Measurements from ENCODE around the gene CLIP2. TPM values are rescaled to one million over a fixed set of nuclear protein-coding genes. Genes with fewer than 3 reads are reported as not detected.

Gene CLIP2
- polyA plus RNA-seq, 1 of the 3 experiments (the other 2 are of a cell fraction): 14.3 TPM

GRCh38 chr7:74345970-74346369 is 56.8 kb downstream of the CLIP2 start:
- peaks cover 0 to 14% of the 10 kb centered on the region in 2 experiments for H3K36me3 ChIP-seq (replicated peaks in 1 of 2; ENCODE audit: control insufficient read depth in 1 of 2, insufficient read depth in 2 of 2, low read length in 1 of 2)
- peaks cover 22% of the 10 kb centered on the region for H4K20me1 ChIP-seq (ENCODE audit: insufficient read depth)
- CTCF ChIA-PET: interaction anchor here (1.2 to 1.4 kb wide), 3 partner anchors 29 to 139 kb away, joined by 3 to 4 read pairs (median 3); no protein-coding TSS in a partner anchor
- DNase-seq: no peak
- no peak overlapping the region for H3K4me3 ChIP-seq (ENCODE audit: low read depth in 2 of 2, low read length in 1 of 2)
- peaks cover 25% of the 10 kb centered on the region for H3F3A ChIP-seq (replicated peaks; ENCODE audit: insufficient read depth)
- 97% methylated on average over 2 of the region's 2 CpGs for WGBS (ENCODE audit: low lambda C conversion rate)
- no peaks in the 10 kb centered on the region for H3K9me3 ChIP-seq
- no peak overlapping the region for H3K9ac ChIP-seq
- H3K9me2 ChIP-seq: no peaks in the 10 kb centered on the region
- H2AFZ ChIP-seq (ENCODE audit: low read depth): no peak overlapping the region
- no peaks in the 10 kb centered on the region for H3K27me3 ChIP-seq (ENCODE audit: insufficient read depth)
- no peak overlapping the region for H3K4me2 ChIP-seq
- POLR2A ChIA-PET: no interaction called here
- no peak overlapping the region for H3K27ac ChIP-seq (ENCODE audit: low read depth in 2 of 2, low read length in 1 of 2)
- peaks cover 47% of the 10 kb centered on the region; the same call in 1 of the 2 replicates for H3K79me2 ChIP-seq (ENCODE audit: insufficient read depth)
- no peak for TF ChIP-seq EZH2phosphoT487 (IDR thresholded peaks at IDR 0.05; ENCODE audit: borderline replicate concordance, low read depth)
- no peak for TF ChIP-seq NFIC (IDR thresholded peaks at IDR 0.05; ENCODE audit: borderline replicate concordance)
- no peak for TF ChIP-seq TCF12 (IDR thresholded peaks at IDR 0.05)
- no peak for TF ChIP-seq TAF1 (IDR thresholded peaks at IDR 0.05; ENCODE audit: borderline replicate concordance, low read depth, low read length)
- TF ChIP-seq GATA2 (CRISPR knock-in tag; IDR thresholded peaks at IDR 0.05): no peak
- H3K4me1 ChIP-seq (ENCODE audit: control insufficient read depth in 1 of 2, insufficient read depth in 2 of 2, low read depth in 1 of 2, low read length in 1 of 2): peaks cover 0 to 4% of the 10 kb centered on the region in 2 experiments; a peak in 2 of 4 replicates

- H3K79me2 ChIP-seq (ENCODE audit: insufficient read depth): peaks cover 51% of the 10 kb centered on the region
- ChIA-PET CTCF (interaction anchor here (1.5 kb wide), 1 partner anchor 142 kb away, joined by 3 read pairs; no protein-coding TSS in a partner anchor), POLR2A (no interaction called here)
- no peak overlapping the region for H3K9ac ChIP-seq
- no peak overlapping the region for H3K27ac ChIP-seq (ENCODE audit: low read depth in 2 of 2, low read length in 1 of 2)
- no peak overlapping the region for H3K4me2 ChIP-seq
- H3K9me3 ChIP-seq: no peaks in the 10 kb centered on the region
- H3F3A ChIP-seq (replicated peaks; ENCODE audit: insufficient read depth): peaks cover 11% of the 10 kb centered on the region
- WGBS (ENCODE audit: low lambda C conversion rate): 97% methylated on average over 10 of the region's 10 CpGs
- peaks cover 6% of the 10 kb centered on the region for H4K20me1 ChIP-seq (ENCODE audit: insufficient read depth)
- no peak overlapping the region for H2AFZ ChIP-seq (ENCODE audit: low read depth)
- TF ChIP-seq GATA2 (CRISPR knock-in tag; IDR thresholded peaks at IDR 0.05) (no peak), RXRA (IDR thresholded peaks at IDR 0.05; ENCODE audit: borderline replicate concordance, low read depth) (no peak), NRF1 (IDR thresholded peaks at IDR 0.05; ENCODE audit: low read depth, low read length) (no peak), NFIC (IDR thresholded peaks at IDR 0.05; ENCODE audit: borderline replicate concordance) (no peak), TAF1 (IDR thresholded peaks at IDR 0.05; ENCODE audit: borderline replicate concordance, low read depth, low read length) (no peak), SIN3A (IDR thresholded peaks at IDR 0.05; ENCODE audit: borderline replicate concordance, low read depth, low read length) (no peak), ZBTB33 (IDR thresholded peaks at IDR 0.05; ENCODE audit: borderline replicate concordance, low read depth) (no peak), ELF1 (IDR thresholded peaks at IDR 0.05) (no peak), RFX5 (IDR thresholded peaks at IDR 0.05; ENCODE audit: low read length) (no peak), RAD21 (IDR thresholded peaks at IDR 0.05; ENCODE audit: low read length) (no peak)
- no peak overlapping the region for H3K4me3 ChIP-seq (ENCODE audit: low read depth in 2 of 2, low read length in 1 of 2)
- H3K36me3 ChIP-seq (replicated peaks in 1 of 2; ENCODE audit: control insufficient read depth in 1 of 2, insufficient read depth in 2 of 2, low read length in 1 of 2): peaks cover 0 to 40% of the 10 kb centered on the region in 2 experiments
- peaks cover 0 to 4% of the 10 kb centered on the region in 2 experiments; a peak in 1 of 4 replicates for H3K4me1 ChIP-seq (ENCODE audit: control insufficient read depth in 1 of 2, insufficient read depth in 2 of 2, low read depth in 1 of 2, low read length in 1 of 2)
- DNase-seq: no peak
- H3K9me2 ChIP-seq: no peaks in the 10 kb centered on the region
- no peaks in the 10 kb centered on the region for H3K27me3 ChIP-seq (ENCODE audit: insufficient read depth)
These were observed 60.4 kb downstream of the CLIP2 start for GRCh38 chr7:74349621-74350020.
